ENCODE data around the gene NEU3.
"Not testable (repeated sequence)": the region's sequence is repeated elsewhere in the genome, so short reads cannot be mapped to it uniquely, and the experiment has no call there.

The NEU3 gene

GRCh38 chr11:75004215-75004614, 15.5 kb downstream of the NEU3 start:
- TF ChIP-seq CTCF (IDR thresholded peaks at IDR 0.05) (no peak), ZFX (IDR thresholded peaks at IDR 0.05; ENCODE audit: borderline replicate concordance) (no peak)
- H3K27ac ChIP-seq = no peak overlapping the region

GRCh38 chr11:75011357-75011756, 22.6 kb downstream of the NEU3 start:
- TF ChIP-seq ZFX (IDR thresholded peaks at IDR 0.05; ENCODE audit: borderline replicate concordance) (no peak), CTCF (IDR thresholded peaks at IDR 0.05) (no peak)

GRCh38 chr11:75011872-75012271, 23.1 kb downstream of the NEU3 start:
- TF ChIP-seq ZFX (IDR thresholded peaks at IDR 0.05; ENCODE audit: borderline replicate concordance) (no peak), CTCF (IDR thresholded peaks at IDR 0.05) (no peak)
- H3K27ac ChIP-seq = no peak overlapping the region

More at GRCh38 chr11:75011357-75011756, 22.6 kb downstream of the NEU3 start:
- H3K27ac ChIP-seq = no peak overlapping the region

GRCh38 chr11:75013051-75013450, 24.3 kb downstream of the NEU3 start:
- TF ChIP-seq ZFX (IDR thresholded peaks at IDR 0.05; ENCODE audit: borderline replicate concordance) (no peak), CTCF (IDR thresholded peaks at IDR 0.05) (no peak)
- no peak overlapping the region for H3K27ac ChIP-seq

GRCh38 chr11:75014129-75014528, 25.4 kb downstream of the NEU3 start:
- H3K27ac ChIP-seq = no peak overlapping the region
- TF ChIP-seq ZFX (IDR thresholded peaks at IDR 0.05; ENCODE audit: borderline replicate concordance) (no peak), CTCF (IDR thresholded peaks at IDR 0.05) (no peak)

DNA sequence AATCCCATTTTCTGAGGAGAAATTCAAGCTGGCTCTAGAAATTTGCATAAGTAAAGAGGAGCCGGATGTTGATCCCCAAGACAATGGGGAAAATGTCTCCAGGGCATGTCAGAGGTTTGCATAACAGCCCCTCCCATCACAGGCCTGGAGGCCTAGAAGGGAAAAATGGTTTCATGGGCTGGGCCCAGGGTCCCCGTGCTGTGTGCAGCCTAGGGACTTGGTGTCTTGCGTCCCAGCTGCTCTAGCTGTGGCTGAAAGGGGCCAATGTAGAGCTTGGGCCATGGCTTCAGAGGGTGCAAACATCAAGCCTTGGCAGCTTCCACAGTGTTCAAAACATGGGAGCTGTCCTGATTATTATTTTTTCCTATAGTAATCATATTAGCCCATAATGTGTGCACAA, 30.5 kb downstream of the NEU3 start:
- H3K27ac ChIP-seq = not testable (repeated sequence)

DNA sequence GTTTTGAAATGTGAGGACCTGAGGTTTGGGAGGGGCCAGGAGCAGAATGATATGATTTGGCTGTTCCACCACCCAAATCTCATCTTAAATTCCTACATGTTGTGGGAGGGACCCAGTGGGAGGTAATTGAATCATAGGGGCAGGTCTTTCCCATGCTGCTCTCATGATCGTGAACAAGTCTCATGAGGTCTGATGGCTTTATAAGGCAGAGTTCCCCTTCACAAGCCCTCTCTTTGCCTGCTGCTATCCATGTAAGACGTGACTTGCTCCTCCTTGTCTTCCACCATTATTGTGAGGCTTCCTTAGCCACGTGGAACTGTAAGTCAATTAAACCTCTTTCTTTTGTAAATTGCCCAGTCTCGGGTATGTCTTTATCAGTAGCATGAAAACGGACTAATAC, 31.6 kb downstream of the NEU3 start:
- not testable (repeated sequence) for H3K27ac ChIP-seq

- TF ChIP-seq CTCF (IDR thresholded peaks at IDR 0.05) = no peak
- TF ChIP-seq ZFX (IDR thresholded peaks at IDR 0.05; ENCODE audit: borderline replicate concordance) = no peak
- H3K27ac ChIP-seq = no peak overlapping the region
Observed at GRCh38 chr11:75022296-75022695, 33.6 kb downstream of the NEU3 start.

Measured in 22Rv1 (cell line).